Measurements from ENCODE around the gene ZSCAN5B.

Gene ZSCAN5B

DNA sequence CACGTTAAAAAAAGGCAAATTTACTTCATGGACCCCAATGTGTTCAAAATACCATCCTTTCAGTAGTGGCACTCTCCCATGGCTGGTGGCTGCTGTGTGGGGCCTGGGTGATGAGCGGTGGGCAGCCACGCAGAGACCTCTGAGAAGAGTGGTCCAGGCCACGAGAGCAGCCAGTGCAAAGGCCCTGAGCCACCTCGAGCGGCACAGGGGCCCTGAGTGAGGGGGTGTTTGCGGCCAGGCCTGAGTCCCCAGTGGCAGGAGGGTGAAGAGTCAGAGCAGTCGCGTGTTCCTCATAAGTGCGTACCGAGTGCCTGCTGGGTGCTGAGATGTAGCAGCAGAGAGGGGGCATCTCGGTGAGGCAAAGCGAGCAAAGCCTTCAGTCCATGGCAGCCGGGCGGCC is 49.5 kb downstream of the ZSCAN5B start:
- ATAC-seq (ENCODE audit: insufficient read depth, low read depth) (no peak; the same call in 2 of the 3 replicates), DNase-seq (no peak)
- no peaks in the 10 kb centered on the region for H3K9me3 ChIP-seq (ENCODE audit: insufficient read depth, low read length, severe bottlenecking)
- H3K4me1 ChIP-seq (ENCODE audit: insufficient read depth, low read length) = peaks cover 18% of the 10 kb centered on the region
- H3K79me2 ChIP-seq (ENCODE audit: insufficient read depth, low read length) = peaks cover 61% of the 10 kb centered on the region
- no peak overlapping the region for H2AFZ ChIP-seq (ENCODE audit: low read depth, low read length)
- no peak overlapping the region for H3K4me2 ChIP-seq (ENCODE audit: insufficient read depth, low read length)
- no peaks in the 10 kb centered on the region for H3K27me3 ChIP-seq (ENCODE audit: insufficient read depth, low read length, poor library complexity)
- H3K4me3 ChIP-seq (ENCODE audit: low read depth in 1 of 2, low read length in 2 of 2) = no peak overlapping the region
- no peak for TF ChIP-seq EZH2 (IDR thresholded peaks at IDR 0.05; ENCODE audit: borderline replicate concordance, low read depth, low read length, severe bottlenecking)
- no peak for TF ChIP-seq CTCF (IDR thresholded peaks at IDR 0.05; ENCODE audit: borderline replicate concordance, extremely low read depth, low read length, poor library complexity, severe bottlenecking)
- no peak overlapping the region for H3K27ac ChIP-seq (ENCODE audit: low read length)
- H3K36me3 ChIP-seq (ENCODE audit: insufficient read depth, low read length) = peaks cover 43% of the 10 kb centered on the region
- peaks cover 42% of the 10 kb centered on the region for H4K20me1 ChIP-seq (ENCODE audit: insufficient read depth, low read length)
- no peak overlapping the region for H3K9ac ChIP-seq (ENCODE audit: low read depth, low read length)

GRCh38 chr19:56147307-56147706 is 50.3 kb downstream of the ZSCAN5B start:
- no peak for TF ChIP-seq EZH2 (IDR thresholded peaks at IDR 0.05; ENCODE audit: borderline replicate concordance, low read depth, low read length, severe bottlenecking)
- TF ChIP-seq CTCF (IDR thresholded peaks at IDR 0.05; ENCODE audit: borderline replicate concordance, extremely low read depth, low read length, poor library complexity, severe bottlenecking) = no peak
- H3K4me1 ChIP-seq (ENCODE audit: insufficient read depth, low read length) = peaks cover 26% of the 10 kb centered on the region
- H3K9me3 ChIP-seq (ENCODE audit: insufficient read depth, low read length, severe bottlenecking) = no peaks in the 10 kb centered on the region
- no peak for ATAC-seq (ENCODE audit: insufficient read depth, low read depth)
- no peaks in the 10 kb centered on the region for H3K27me3 ChIP-seq (ENCODE audit: insufficient read depth, low read length, poor library complexity)
- peaks cover 39% of the 10 kb centered on the region for H4K20me1 ChIP-seq (ENCODE audit: insufficient read depth, low read length)
- no peak overlapping the region for H3K9ac ChIP-seq (ENCODE audit: low read depth, low read length)
- no peak overlapping the region for H3K4me3 ChIP-seq (ENCODE audit: low read depth in 1 of 2, low read length in 2 of 2)
- peaks cover 48% of the 10 kb centered on the region for H3K36me3 ChIP-seq (ENCODE audit: insufficient read depth, low read length)
- H3K4me2 ChIP-seq (ENCODE audit: insufficient read depth, low read length) = no peak overlapping the region
- DNase-seq = no peak
- no peak overlapping the region for H3K27ac ChIP-seq (ENCODE audit: low read length)
- peaks cover 61% of the 10 kb centered on the region for H3K79me2 ChIP-seq (ENCODE audit: insufficient read depth, low read length)
- H2AFZ ChIP-seq (ENCODE audit: low read depth, low read length) = no peak overlapping the region

- TF ChIP-seq CTCF (IDR thresholded peaks at IDR 0.05; ENCODE audit: borderline replicate concordance, extremely low read depth, low read length, poor library complexity, severe bottlenecking) = no peak
- TF ChIP-seq EZH2 (IDR thresholded peaks at IDR 0.05; ENCODE audit: borderline replicate concordance, low read depth, low read length, severe bottlenecking) = no peak
- Histone ChIP-seq H2AFZ (ENCODE audit: low read depth, low read length) (no peak overlapping the region), H3K4me2 (ENCODE audit: insufficient read depth, low read length) (no peak overlapping the region), H4K20me1 (ENCODE audit: insufficient read depth, low read length) (peaks cover 38% of the 10 kb centered on the region), H3K9ac (ENCODE audit: low read depth, low read length) (no peak overlapping the region), H3K9me3 (ENCODE audit: insufficient read depth, low read length, severe bottlenecking) (no peaks in the 10 kb centered on the region), H3K27ac (ENCODE audit: low read length) (no peak overlapping the region), H3K36me3 (ENCODE audit: insufficient read depth, low read length) (peaks cover 48% of the 10 kb centered on the region), H3K79me2 (ENCODE audit: insufficient read depth, low read length) (peaks cover 64% of the 10 kb centered on the region), H3K27me3 (ENCODE audit: insufficient read depth, low read length, poor library complexity) (no peaks in the 10 kb centered on the region), H3K4me1 (ENCODE audit: insufficient read depth, low read length) (peaks cover 30% of the 10 kb centered on the region), H3K4me3 (ENCODE audit: low read depth in 1 of 2, low read length in 2 of 2) (no peak overlapping the region)
- no peak for DNase-seq
- ATAC-seq (ENCODE audit: insufficient read depth, low read depth) = no peak
Measured at GRCh38 chr19:56146904-56147303, 50.7 kb downstream of the ZSCAN5B start.

DNA sequence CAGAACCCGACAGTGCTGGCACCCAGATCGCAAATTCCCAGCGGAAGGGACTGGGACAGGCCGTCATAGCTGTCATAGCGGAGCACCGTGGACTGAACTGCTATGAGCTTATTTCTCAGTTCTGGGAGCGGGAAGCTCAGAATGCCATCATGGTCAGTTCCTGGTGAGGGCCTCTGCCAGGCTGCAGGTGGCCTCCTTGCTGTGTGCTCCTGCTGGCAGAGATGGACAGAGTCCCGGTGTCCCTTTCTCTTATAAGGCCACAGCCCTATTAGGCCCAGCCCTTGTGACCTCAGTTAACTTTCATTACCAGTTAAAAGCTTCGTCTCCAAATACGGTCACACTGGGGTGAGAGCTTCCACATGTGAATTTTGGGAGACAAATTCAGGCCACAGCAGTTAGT is 51.9 kb downstream of the ZSCAN5B start:
- no peak overlapping the region for H2AFZ ChIP-seq (ENCODE audit: low read depth, low read length)

More for the DNA sequence above, 51.9 kb downstream of the ZSCAN5B start:
- no peak overlapping the region for H3K9ac ChIP-seq (ENCODE audit: low read depth, low read length)
- peaks cover 33% of the 10 kb centered on the region for H4K20me1 ChIP-seq (ENCODE audit: insufficient read depth, low read length)
- peaks cover 34% of the 10 kb centered on the region for H3K4me1 ChIP-seq (ENCODE audit: insufficient read depth, low read length)
- no peak for DNase-seq
- no peaks in the 10 kb centered on the region for H3K9me3 ChIP-seq (ENCODE audit: insufficient read depth, low read length, severe bottlenecking)
- peaks cover 65% of the 10 kb centered on the region for H3K79me2 ChIP-seq (ENCODE audit: insufficient read depth, low read length)
- peaks cover 48% of the 10 kb centered on the region for H3K36me3 ChIP-seq (ENCODE audit: insufficient read depth, low read length)
- no peak overlapping the region for H3K27ac ChIP-seq (ENCODE audit: low read length)
- no peak for TF ChIP-seq EZH2 (IDR thresholded peaks at IDR 0.05; ENCODE audit: borderline replicate concordance, low read depth, low read length, severe bottlenecking)
- TF ChIP-seq CTCF (IDR thresholded peaks at IDR 0.05; ENCODE audit: borderline replicate concordance, extremely low read depth, low read length, poor library complexity, severe bottlenecking) = no peak
- ATAC-seq (ENCODE audit: insufficient read depth, low read depth) = no peak
- no peak overlapping the region for H3K4me2 ChIP-seq (ENCODE audit: insufficient read depth, low read length)
- H3K27me3 ChIP-seq (ENCODE audit: insufficient read depth, low read length, poor library complexity) = no peaks in the 10 kb centered on the region
- H3K4me3 ChIP-seq (ENCODE audit: low read depth in 1 of 2, low read length in 2 of 2) = no peak overlapping the region
